ENCODE data around the gene DOCK8. TPM values are rescaled to one million over a fixed set of nuclear protein-coding genes. Genes with fewer than 3 reads are reported as not detected.

Gene DOCK8
- total RNA-seq, 1 experiment from 2014 or later: 1.4 TPM

DNA sequence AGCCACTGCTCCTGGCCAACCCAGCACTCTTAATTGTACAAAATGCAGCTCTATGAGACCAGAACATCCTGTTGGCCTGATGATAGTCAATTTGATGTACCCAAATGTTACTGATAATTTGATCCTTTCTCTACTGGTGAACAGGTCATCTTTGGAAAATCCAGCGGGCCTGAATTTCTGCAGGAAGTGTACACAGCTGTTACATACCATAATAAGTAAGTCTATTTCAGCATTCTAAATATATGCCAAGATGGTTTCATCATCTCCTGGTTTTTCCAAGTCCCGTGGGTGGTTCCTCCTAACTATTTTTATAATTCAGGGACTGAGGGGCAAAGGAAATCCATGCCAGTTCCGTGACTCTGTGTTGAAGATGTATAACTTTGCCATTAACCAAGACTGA, 155.4 kb downstream of the DOCK8 start:
- Histone ChIP-seq H3K79me2 (ENCODE audit: insufficient read depth, low read length) (no peaks in the 10 kb centered on the region), H3K4me2 (ENCODE audit: insufficient read depth, insufficient read length, low read length) (no peak overlapping the region), H2BK120ac (ENCODE audit: low read depth, low read length, poor library complexity, severe bottlenecking) (no peak overlapping the region), H3K14ac (ENCODE audit: insufficient read depth, low read length) (no peak overlapping the region), H3T11ph (ENCODE audit: low read length) (no peak overlapping the region), H3K79me1 (ENCODE audit: insufficient read depth, low read depth, low read length, poor library complexity, severe bottlenecking) (no peaks in the 10 kb centered on the region), H3K27me3 (ENCODE audit: insufficient read depth, low read length) (no peaks in the 10 kb centered on the region), H3K4ac (ENCODE audit: low read depth, low read length) (no peak overlapping the region), H4K5ac (ENCODE audit: insufficient read length, low read depth, low read length) (no peak overlapping the region), H2BK12ac (ENCODE audit: insufficient read length, low read depth, low read length) (no peak overlapping the region), H2AK5ac (ENCODE audit: insufficient read length, low read length) (no peak overlapping the region), H3K18ac (ENCODE audit: insufficient read length, low read depth, low read length) (no peak overlapping the region), H2AFZ (ENCODE audit: low read length) (no peak overlapping the region), H3K27ac (ENCODE audit: insufficient read length, low read depth, low read length) (no peak overlapping the region), H3K23me2 (ENCODE audit: insufficient read length, low read depth, low read length, poor library complexity, severe bottlenecking) (no peaks in the 10 kb centered on the region), H3K9ac (ENCODE audit: extremely low read depth, insufficient read length, low read length) (no peak overlapping the region), H2BK5ac (ENCODE audit: insufficient read length, low read length) (no peak overlapping the region), H3K56ac (ENCODE audit: insufficient read length, low read depth, low read length) (no peak overlapping the region), H3K23ac (ENCODE audit: insufficient read length, low read depth, low read length) (no peak overlapping the region), H4K91ac (ENCODE audit: insufficient read length, low read depth, low read length) (no peak overlapping the region), H4K8ac (replicated peaks; ENCODE audit: insufficient read length, low read depth, low read length) (no peak overlapping the region), H2BK15ac (ENCODE audit: low read depth, low read length) (no peak overlapping the region), H3K4me1 (ENCODE audit: insufficient read depth, low read length) (no peaks in the 10 kb centered on the region), H3K9me3 (ENCODE audit: control insufficient read depth, low read depth, low read length) (no peaks in the 10 kb centered on the region), H2BK20ac (ENCODE audit: low read depth, low read length, poor library complexity, severe bottlenecking) (no peak overlapping the region), H4K20me1 (ENCODE audit: control insufficient read depth, insufficient read depth, insufficient read length) (no peaks in the 10 kb centered on the region)
- WGBS (ENCODE audit: extremely low coverage, insufficient read length, low lambda C conversion rate): no CpG with 5 or more reads among the region's 3 CpGs
- no peak overlapping the region for H3K4me3 Mint-ChIP-seq
- no peaks in the 10 kb centered on the region for H3K36me3 Mint-ChIP-seq (ENCODE audit: insufficient read depth in 1 of 3, low read depth in 3 of 3)
- TF ChIP-seq, protein P1, sequence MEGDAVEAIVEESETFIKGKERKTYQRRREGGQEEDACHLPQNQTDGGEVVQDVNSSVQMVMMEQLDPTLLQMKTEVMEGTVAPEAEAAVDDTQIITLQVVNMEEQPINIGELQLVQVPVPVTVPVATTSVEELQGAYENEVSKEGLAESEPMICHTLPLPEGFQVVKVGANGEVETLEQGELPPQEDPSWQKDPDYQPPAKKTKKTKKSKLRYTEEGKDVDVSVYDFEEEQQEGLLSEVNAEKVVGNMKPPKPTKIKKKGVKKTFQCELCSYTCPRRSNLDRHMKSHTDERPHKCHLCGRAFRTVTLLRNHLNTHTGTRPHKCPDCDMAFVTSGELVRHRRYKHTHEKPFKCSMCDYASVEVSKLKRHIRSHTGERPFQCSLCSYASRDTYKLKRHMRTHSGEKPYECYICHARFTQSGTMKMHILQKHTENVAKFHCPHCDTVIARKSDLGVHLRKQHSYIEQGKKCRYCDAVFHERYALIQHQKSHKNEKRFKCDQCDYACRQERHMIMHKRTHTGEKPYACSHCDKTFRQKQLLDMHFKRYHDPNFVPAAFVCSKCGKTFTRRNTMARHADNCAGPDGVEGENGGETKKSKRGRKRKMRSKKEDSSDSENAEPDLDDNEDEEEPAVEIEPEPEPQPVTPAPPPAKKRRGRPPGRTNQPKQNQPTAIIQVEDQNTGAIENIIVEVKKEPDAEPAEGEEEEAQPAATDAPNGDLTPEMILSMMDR (conservative IDR thresholded peaks at IDR 0.05): no peak
- DNase-seq: no peak
- peaks cover 10 to 15% of the 10 kb centered on the region in 2 experiments for H3K4me1 Mint-ChIP-seq
- no peak overlapping the region; a peak in 1 of 7 replicates for H3K27ac Mint-ChIP-seq
- no peaks in the 10 kb centered on the region for H3K27me3 Mint-ChIP-seq (ENCODE audit: low read depth)
- no peaks in the 10 kb centered on the region for H3K9me3 Mint-ChIP-seq
